Measurements from ENCODE around the gene ABTB1. TPM values are rescaled to one million over a fixed set of nuclear protein-coding genes. Genes with fewer than 3 reads are reported as not detected.
A peak's percentile ranks its signal among the peaks of the same experiment; 100 is the strongest.
"Not testable (repeated sequence)": the region's sequence is repeated elsewhere in the genome, so short reads cannot be mapped to it uniquely, and the experiment has no call there.

The ABTB1 gene
- polyA plus RNA-seq, 2 donors, result 15.4 to 19.0 TPM

GRCh38 chr3:127698691-127699415 is 26.1 kb downstream of the ABTB1 start:
- Histone ChIP-seq H3K27me3 (ENCODE audit: control insufficient read depth in 1 of 2, insufficient read depth in 2 of 2, low read length in 2 of 2) (no peaks in the 10 kb centered on the region), H3K27ac (ENCODE audit: low read depth in 2 of 2, low read length in 1 of 2) (peak overlapping the region; percentile 89 to 90), H3K4me1 (ENCODE audit: control insufficient read depth in 2 of 2, insufficient read depth in 2 of 2, low read length in 1 of 2) (peaks cover 0 to 26% of the 10 kb centered on the region in 2 donors), H3K9me3 (ENCODE audit: control insufficient read depth in 2 of 2, insufficient read depth in 1 of 2, low read depth in 1 of 2, low read length in 1 of 2) (no peaks in the 10 kb centered on the region), H3K36me3 (ENCODE audit: control insufficient read depth in 2 of 2, insufficient read depth in 2 of 2, low read length in 1 of 2) (peaks cover 0 to 5% of the 10 kb centered on the region in 2 donors), H3K4me3 (ENCODE audit: low read depth in 1 of 2, low read length in 2 of 2) (no peak overlapping the region)
- WGBS, 2 donors, result 76 to 77% methylated on average over 6 of the region's 6 CpGs

GRCh38 chr3:127699416-127700300 is 26.9 kb downstream of the ABTB1 start:
- Histone ChIP-seq H3K27me3 (ENCODE audit: control insufficient read depth in 1 of 2, insufficient read depth in 2 of 2, low read length in 2 of 2) (no peaks in the 10 kb centered on the region), H3K36me3 (ENCODE audit: control insufficient read depth in 2 of 2, insufficient read depth in 2 of 2, low read length in 1 of 2) (peaks cover 0 to 2% of the 10 kb centered on the region in 2 donors), H3K9me3 (ENCODE audit: control insufficient read depth in 2 of 2, insufficient read depth in 1 of 2, low read depth in 1 of 2, low read length in 1 of 2) (no peaks in the 10 kb centered on the region), H3K4me3 (ENCODE audit: low read depth in 1 of 2, low read length in 2 of 2) (no peak overlapping the region), H3K27ac (ENCODE audit: low read depth in 2 of 2, low read length in 1 of 2) (peak overlapping the region; percentile 7 to 50), H3K4me1 (ENCODE audit: control insufficient read depth in 2 of 2, insufficient read depth in 2 of 2, low read length in 1 of 2) (peaks cover 0 to 26% of the 10 kb centered on the region in 2 donors)
- 77 to 82% methylated on average over 9 of the region's 9 CpGs for WGBS, 2 donors

GRCh38 chr3:127700406-127700805 is 27.7 kb downstream of the ABTB1 start:
- peaks cover 0 to 26% of the 10 kb centered on the region in 2 donors for H3K4me1 ChIP-seq (ENCODE audit: control insufficient read depth in 2 of 2, insufficient read depth in 2 of 2, low read length in 1 of 2)
- H3K27ac ChIP-seq (ENCODE audit: low read depth in 2 of 2, low read length in 1 of 2), result peak overlapping the region in 1 of 2 donors; percentile 9
- peaks cover 0 to 2% of the 10 kb centered on the region in 2 donors for H3K36me3 ChIP-seq (ENCODE audit: control insufficient read depth in 2 of 2, insufficient read depth in 2 of 2, low read length in 1 of 2)
- no peak overlapping the region for H3K4me3 ChIP-seq (ENCODE audit: low read depth in 1 of 2, low read length in 2 of 2)
- WGBS, 2 donors, result 74 to 80% methylated on average over 5 of the region's 5 CpGs
- H3K9me3 ChIP-seq (ENCODE audit: control insufficient read depth in 2 of 2, insufficient read depth in 1 of 2, low read depth in 1 of 2, low read length in 1 of 2), result no peaks in the 10 kb centered on the region
- H3K27me3 ChIP-seq (ENCODE audit: control insufficient read depth in 1 of 2, insufficient read depth in 2 of 2, low read length in 2 of 2), result no peaks in the 10 kb centered on the region

- Histone ChIP-seq H3K4me1 (ENCODE audit: control insufficient read depth in 2 of 2, insufficient read depth in 2 of 2, low read length in 1 of 2) (peaks cover 0 to 26% of the 10 kb centered on the region in 2 donors), H3K27ac (ENCODE audit: low read depth in 2 of 2, low read length in 1 of 2) (no peak overlapping the region), H3K9me3 (ENCODE audit: control insufficient read depth in 2 of 2, insufficient read depth in 1 of 2, low read depth in 1 of 2, low read length in 1 of 2) (no peaks in the 10 kb centered on the region), H3K4me3 (ENCODE audit: low read depth in 1 of 2, low read length in 2 of 2) (no peak overlapping the region), H3K36me3 (ENCODE audit: control insufficient read depth in 2 of 2, insufficient read depth in 2 of 2, low read length in 1 of 2) (peaks cover 0 to 6% of the 10 kb centered on the region in 2 donors), H3K27me3 (ENCODE audit: control insufficient read depth in 1 of 2, insufficient read depth in 2 of 2, low read length in 2 of 2) (no peaks in the 10 kb centered on the region)
- 74 to 79% methylated on average over 11 of the region's 11 CpGs for WGBS, 2 donors
Measured at GRCh38 chr3:127701280-127701911, 28.6 kb downstream of the ABTB1 start.

GRCh38 chr3:127702151-127702578 is 29.4 kb downstream of the ABTB1 start:
- Histone ChIP-seq H3K27ac (ENCODE audit: low read depth in 2 of 2, low read length in 1 of 2) (peak overlapping the region; percentile 15 to 35), H3K27me3 (ENCODE audit: control insufficient read depth in 1 of 2, insufficient read depth in 2 of 2, low read length in 2 of 2) (no peaks in the 10 kb centered on the region), H3K9me3 (ENCODE audit: control insufficient read depth in 2 of 2, insufficient read depth in 1 of 2, low read depth in 1 of 2, low read length in 1 of 2) (no peaks in the 10 kb centered on the region), H3K4me3 (ENCODE audit: low read depth in 1 of 2, low read length in 2 of 2) (no peak overlapping the region), H3K36me3 (ENCODE audit: control insufficient read depth in 2 of 2, insufficient read depth in 2 of 2, low read length in 1 of 2) (peaks cover 0 to 9% of the 10 kb centered on the region in 2 donors), H3K4me1 (ENCODE audit: control insufficient read depth in 2 of 2, insufficient read depth in 2 of 2, low read length in 1 of 2) (peaks cover 0 to 19% of the 10 kb centered on the region in 2 donors)
- WGBS, 2 donors, result 71% methylated on average over 4 of the region's 4 CpGs

- not testable (repeated sequence) for H3K9me3 ChIP-seq (ENCODE audit: control insufficient read depth in 2 of 2, insufficient read depth in 1 of 2, low read depth in 1 of 2, low read length in 1 of 2); H3K4me3 ChIP-seq (ENCODE audit: low read depth in 1 of 2, low read length in 2 of 2); H3K36me3 ChIP-seq (ENCODE audit: control insufficient read depth in 2 of 2, insufficient read depth in 2 of 2, low read length in 1 of 2); H3K27ac ChIP-seq (ENCODE audit: low read depth in 2 of 2, low read length in 1 of 2); H3K4me1 ChIP-seq (ENCODE audit: control insufficient read depth in 2 of 2, insufficient read depth in 2 of 2, low read length in 1 of 2); H3K27me3 ChIP-seq (ENCODE audit: control insufficient read depth in 1 of 2, insufficient read depth in 2 of 2, low read length in 2 of 2)
- WGBS, 2 donors, result 87 to 90% methylated on average over 4 of the region's 4 CpGs
Measured at GRCh38 chr3:127704840-127705239, 32.1 kb downstream of the ABTB1 start.

- 77 to 85% methylated on average over 7 of the region's 7 CpGs for WGBS, 2 donors
- no peaks in the 10 kb centered on the region for H3K9me3 ChIP-seq (ENCODE audit: control insufficient read depth in 2 of 2, insufficient read depth in 1 of 2, low read depth in 1 of 2, low read length in 1 of 2)
- H3K27me3 ChIP-seq (ENCODE audit: control insufficient read depth in 1 of 2, insufficient read depth in 2 of 2, low read length in 2 of 2), result no peaks in the 10 kb centered on the region
- no peak overlapping the region for H3K4me3 ChIP-seq (ENCODE audit: low read depth in 1 of 2, low read length in 2 of 2)
- H3K36me3 ChIP-seq (ENCODE audit: control insufficient read depth in 2 of 2, insufficient read depth in 2 of 2, low read length in 1 of 2), result peaks cover 0 to 9% of the 10 kb centered on the region in 2 donors
- H3K27ac ChIP-seq (ENCODE audit: low read depth in 2 of 2, low read length in 1 of 2), result no peak overlapping the region
- peaks cover 0 to 12% of the 10 kb centered on the region in 2 donors for H3K4me1 ChIP-seq (ENCODE audit: control insufficient read depth in 2 of 2, insufficient read depth in 2 of 2, low read length in 1 of 2)
Measured at GRCh38 chr3:127706312-127706711, 33.6 kb downstream of the ABTB1 start.

GRCh38 chr3:127706785-127707351 is 34.1 kb downstream of the ABTB1 start:
- H3K27me3 ChIP-seq (ENCODE audit: control insufficient read depth in 1 of 2, insufficient read depth in 2 of 2, low read length in 2 of 2), result no peaks in the 10 kb centered on the region
- H3K4me3 ChIP-seq (ENCODE audit: low read depth in 1 of 2, low read length in 2 of 2), result no peak overlapping the region
- H3K36me3 ChIP-seq (ENCODE audit: control insufficient read depth in 2 of 2, insufficient read depth in 2 of 2, low read length in 1 of 2), result peaks cover 0 to 9% of the 10 kb centered on the region in 2 donors
- H3K27ac ChIP-seq (ENCODE audit: low read depth in 2 of 2, low read length in 1 of 2), result no peak overlapping the region
- H3K9me3 ChIP-seq (ENCODE audit: control insufficient read depth in 2 of 2, insufficient read depth in 1 of 2, low read depth in 1 of 2, low read length in 1 of 2), result no peaks in the 10 kb centered on the region
- WGBS, 2 donors, result 85 to 92% methylated on average over 16 of the region's 16 CpGs
- peaks cover 0 to 7% of the 10 kb centered on the region in 2 donors for H3K4me1 ChIP-seq (ENCODE audit: control insufficient read depth in 2 of 2, insufficient read depth in 2 of 2, low read length in 1 of 2)

GRCh38 chr3:127707851-127708411 is 35.2 kb downstream of the ABTB1 start:
- H3K27ac ChIP-seq (ENCODE audit: low read depth in 2 of 2, low read length in 1 of 2), result peak overlapping the region in 1 of 2 donors; percentile 37
- 51 to 58% methylated on average over 13 of the region's 13 CpGs for WGBS, 2 donors
- H3K27me3 ChIP-seq (ENCODE audit: control insufficient read depth in 1 of 2, insufficient read depth in 2 of 2, low read length in 2 of 2), result no peaks in the 10 kb centered on the region
- no peaks in the 10 kb centered on the region for H3K9me3 ChIP-seq (ENCODE audit: control insufficient read depth in 2 of 2, insufficient read depth in 1 of 2, low read depth in 1 of 2, low read length in 1 of 2)
- peaks cover 0 to 9% of the 10 kb centered on the region in 2 donors for H3K36me3 ChIP-seq (ENCODE audit: control insufficient read depth in 2 of 2, insufficient read depth in 2 of 2, low read length in 1 of 2)
- H3K4me3 ChIP-seq (ENCODE audit: low read depth in 1 of 2, low read length in 2 of 2), result no peak overlapping the region
- peaks cover 0 to 2% of the 10 kb centered on the region in 2 donors for H3K4me1 ChIP-seq (ENCODE audit: control insufficient read depth in 2 of 2, insufficient read depth in 2 of 2, low read length in 1 of 2)
